ENCODE measurements around the gene COBL.

DNA sequence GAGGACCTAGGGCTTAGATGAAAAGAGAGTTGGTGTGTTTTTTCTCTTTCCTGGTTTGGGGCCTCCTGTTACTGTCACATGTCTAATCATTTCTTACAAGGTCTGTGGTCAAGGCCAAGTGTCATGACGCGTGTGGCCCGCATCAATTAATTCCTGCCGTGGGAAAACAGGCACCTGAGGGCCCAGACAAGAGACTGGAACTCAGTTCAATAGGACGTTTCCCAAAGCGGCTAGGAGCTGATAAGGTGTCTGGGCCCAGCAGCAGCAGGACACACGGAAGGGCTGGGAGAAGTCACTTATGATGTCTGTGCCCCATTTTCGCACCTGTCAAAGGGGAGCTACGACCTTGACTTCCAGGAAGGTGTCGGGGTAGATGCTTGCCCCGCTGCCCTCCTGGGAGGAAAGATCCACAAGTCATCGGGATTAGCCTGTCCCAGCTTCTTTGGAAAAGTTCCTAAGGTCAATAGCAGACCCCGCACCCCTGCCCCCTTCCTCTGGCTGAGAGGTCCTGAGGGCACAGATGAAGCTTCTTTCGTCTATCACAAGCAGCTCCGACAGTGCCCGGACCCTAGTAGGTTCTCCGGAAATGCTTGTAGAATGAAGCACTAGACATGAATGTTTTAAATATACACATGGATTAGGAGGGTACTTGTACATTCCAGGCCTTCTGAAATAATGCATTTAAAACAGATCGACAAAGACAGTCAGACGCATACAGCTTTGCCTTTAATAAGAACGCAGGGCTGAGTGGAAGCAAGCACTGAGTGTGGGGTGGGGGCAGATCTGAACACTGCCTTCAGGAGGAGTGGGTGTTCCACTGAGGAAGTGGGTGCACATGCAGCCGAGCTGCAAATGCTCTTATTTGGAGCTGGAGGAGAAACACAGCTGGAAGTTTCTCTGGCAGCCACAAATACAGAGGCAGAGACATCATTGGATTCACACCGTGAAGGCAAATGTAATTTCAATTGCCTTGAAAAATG, 296.4 kb downstream of the COBL start:
- no peak for TF ChIP-seq POLR2A (IDR thresholded peaks at IDR 0.05)
- TF ChIP-seq, protein P1, sequence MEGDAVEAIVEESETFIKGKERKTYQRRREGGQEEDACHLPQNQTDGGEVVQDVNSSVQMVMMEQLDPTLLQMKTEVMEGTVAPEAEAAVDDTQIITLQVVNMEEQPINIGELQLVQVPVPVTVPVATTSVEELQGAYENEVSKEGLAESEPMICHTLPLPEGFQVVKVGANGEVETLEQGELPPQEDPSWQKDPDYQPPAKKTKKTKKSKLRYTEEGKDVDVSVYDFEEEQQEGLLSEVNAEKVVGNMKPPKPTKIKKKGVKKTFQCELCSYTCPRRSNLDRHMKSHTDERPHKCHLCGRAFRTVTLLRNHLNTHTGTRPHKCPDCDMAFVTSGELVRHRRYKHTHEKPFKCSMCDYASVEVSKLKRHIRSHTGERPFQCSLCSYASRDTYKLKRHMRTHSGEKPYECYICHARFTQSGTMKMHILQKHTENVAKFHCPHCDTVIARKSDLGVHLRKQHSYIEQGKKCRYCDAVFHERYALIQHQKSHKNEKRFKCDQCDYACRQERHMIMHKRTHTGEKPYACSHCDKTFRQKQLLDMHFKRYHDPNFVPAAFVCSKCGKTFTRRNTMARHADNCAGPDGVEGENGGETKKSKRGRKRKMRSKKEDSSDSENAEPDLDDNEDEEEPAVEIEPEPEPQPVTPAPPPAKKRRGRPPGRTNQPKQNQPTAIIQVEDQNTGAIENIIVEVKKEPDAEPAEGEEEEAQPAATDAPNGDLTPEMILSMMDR (IDR thresholded peaks at IDR 0.05) = no peak

Measured in uterus (tissue), 2 donors.